Esophagus muscularis mucosa (tissue), 3 donors: Measurements from ENCODE around the gene SPP1.

ENCODE experiments used
- CTCF ChIP-seq, 3 experiments: fragments of 200-600 bp in 2 of 3; fragments of 450-650 bp in 1 of 3; sonication (generic) in 2 of 3; IDR thresholded peaks; one replicate each; pipeline ENCODE4 v1.5.1; 2017 to 2019; ENCODE audit warnings: antibody characterized with exemption in 3 of 3, mild to moderate bottlenecking in 2 of 3, moderate library complexity in 1 of 3
- POLR2A ChIP-seq: fragments of 450-650 bp; IDR thresholded peaks from one replicate; pipeline ENCODE4 v1.6.1; 2017; ENCODE audit warnings: antibody characterized with exemption, moderate library complexity, mild to moderate bottlenecking, low read depth

- TF ChIP-seq CTCF (IDR thresholded peaks at IDR 0.05) = no peak
- no peak for TF ChIP-seq POLR2A
Measured at GRCh38 chr4:87982446-87983010, 7.0 kb downstream of the SPP1 start.
